PC-3 (cell line): ENCODE measurements around the gene CACHD1. TPM values are rescaled to one million over a fixed set of nuclear protein-coding genes. Genes with fewer than 3 reads are reported as not detected.

Source experiments
- ATAC-seq: fragments of 200-7000 bp; cut with Tn5 transposase; 2 replicates; pipeline ENCODE4 v1.9.1; 2020; ENCODE audit warnings: mild to moderate bottlenecking, moderate library complexity
- BruUV-seq: library from RNA; stranded (reverse); fragments of 400-500 nt; replicated peaks from 2 replicates; lab custom pipeline; 2021; lab: Mats Ljungman, UMichigan
- CTCF ChIA-PET: fragments of 300-600 bp; sonication (Branson Sonifier 250); formaldehyde crosslinking; loops from one replicate; lab custom pipeline; 2022; ENCODE audit warnings: antibody characterized with exemption; lab: Charles Lee
- POLR2A ChIA-PET: fragments of 300-600 bp; sonication (Branson Sonifier 250); formaldehyde crosslinking; loops from one replicate; lab custom pipeline; 2022; ENCODE audit warnings: antibody characterized with exemption; ENCODE audit not compliant: unreplicated experiment; lab: Charles Lee
- DNase-seq: peaks from one replicate; pipeline ENCODE4 v3.0.0-alpha.2; 2015
- H2AFZ ChIP-seq: fragments of 300-600 bp; sonication (generic); 2 replicates; pipeline ENCODE4 v1.6.0; 2016; ENCODE audit warnings: antibody characterized with exemption, low read length
- H3F3A ChIP-seq: fragments of 300-600 bp; sonication (generic); one replicate; pipeline ENCODE4 v1.6.0; 2017; ENCODE audit warnings: antibody characterized with exemption, low read length, control low read depth, mild to moderate bottlenecking; ENCODE audit not compliant: unreplicated experiment
- H3K27ac ChIP-seq: fragments of 300-600 bp; sonication (generic); 2 replicates; pipeline ENCODE4 v1.5.1; 2016; ENCODE audit warnings: mild to moderate bottlenecking, low read length
- H3K27me3 ChIP-seq: fragments of 300-600 bp; sonication (generic); 2 replicates; pipeline ENCODE4 v1.6.1; 2016; ENCODE audit warnings: low read length, mixed read lengths
- H3K36me3 ChIP-seq: fragments of 300-600 bp; sonication (generic); 2 replicates; pipeline ENCODE4 v1.6.1; 2016; ENCODE audit warnings: low read depth, mixed run types, low read length, mixed read lengths
- H3K4me1 ChIP-seq: fragments of 300-600 bp; sonication (generic); 2 replicates; pipeline ENCODE4 v1.5.1; 2016; ENCODE audit warnings: low read length; ENCODE audit not compliant: insufficient read depth
- H3K4me2 ChIP-seq: fragments of 300-600 bp; sonication (generic); 2 replicates; pipeline ENCODE4 v1.6.0; 2016; ENCODE audit warnings: low read length
- H3K4me3 ChIP-seq: fragments of 300-600 bp; sonication (generic); 2 replicates; pipeline ENCODE4 v1.5.1; 2016; ENCODE audit warnings: mild to moderate bottlenecking, low read length, mixed read lengths
- H3K79me2 ChIP-seq: fragments of 300-600 bp; sonication (generic); 2 replicates; pipeline ENCODE4 v1.6.1; 2017; ENCODE audit warnings: low read length, mixed read lengths
- H3K9ac ChIP-seq: fragments of 300-600 bp; sonication (generic); 2 replicates; pipeline ENCODE4 v1.6.0; 2016; ENCODE audit warnings: mild to moderate bottlenecking, low read length
- H3K9me2 ChIP-seq: fragments of 300-600 bp; sonication (generic); replicated peaks from 2 replicates; pipeline ENCODE4 v1.6.1; 2016; ENCODE audit warnings: mixed run types, low read length, mixed read lengths
- H3K9me3 ChIP-seq: fragments of 300-600 bp; sonication (generic); 2 replicates; pipeline ENCODE4 v1.6.1; 2016; ENCODE audit warnings: low read length, mixed read lengths
- H4K20me1 ChIP-seq: fragments of 300-600 bp; sonication (generic); 2 replicates; pipeline ENCODE4 v1.6.1; 2016; ENCODE audit warnings: low read length, mixed read lengths
- CTCF ChIP-seq: fragments of 300-600 bp; sonication (generic); conservative IDR thresholded peaks from 2 replicates; pipeline ENCODE4 v1.5.1; 2017; ENCODE audit warnings: antibody characterized with exemption, low read depth, mild to moderate bottlenecking, low read length
- EZH2 ChIP-seq: fragments of 300-600 bp; sonication (generic); IDR thresholded peaks from one replicate; pipeline ENCODE4 v1.6.1; 2017; ENCODE audit warnings: antibody characterized with exemption, mild to moderate bottlenecking, low read length; ENCODE audit not compliant: unreplicated experiment
- EZH2phosphoT487 ChIP-seq: fragments of 300-600 bp; sonication (generic); IDR thresholded peaks from 2 replicates; pipeline ENCODE4 v1.6.1; 2018; ENCODE audit warnings: mild to moderate bottlenecking, antibody characterized with exemption, low read length, borderline replicate concordance
- intact Hi-C: fragments of 100-400 bp; cut with micrococcal nuclease; formaldehyde crosslinking; loops from 2 replicates; pipeline ENCODE4 v1.9.0; 2023
- total RNA-seq: library from RNA; depleted of rRNA; stranded (reverse); fragments of >200 nt; gene quantifications from 2 replicates; pipeline ENCODE4 v1.2.3, GENCODE V29; 2014

Gene CACHD1
- total RNA-seq, 1 experiment from 2014 or later, result 6.6 TPM

- POLR2A ChIA-PET, result no interaction called here
Measured at GRCh38 chr1:64676386-64676785, 206.5 kb downstream of the CACHD1 start.

GRCh38 chr1:64677532-64677931, 207.6 kb downstream of the CACHD1 start:
- no peak overlapping the region for H3K27ac ChIP-seq
- BruUV-seq, result no TSS peak
- H4K20me1 ChIP-seq, result no peaks in the 10 kb centered on the region
- TF ChIP-seq EZH2phosphoT487 (no peak), EZH2 (no peak), CTCF (no peak)
- H3K27me3 ChIP-seq, result no peaks in the 10 kb centered on the region
- no peak overlapping the region for H3K4me2 ChIP-seq
- intact Hi-C loops, result loop anchor here (5.0 kb wide), 1 partner anchor 335 kb away; no protein-coding TSS in a partner anchor
- DNase-seq (no peak), ATAC-seq (no peak)
- H3K9me3 ChIP-seq, result no peaks in the 10 kb centered on the region
- no peaks in the 10 kb centered on the region for H3K79me2 ChIP-seq
- H3K9ac ChIP-seq, result no peak overlapping the region
- ChIA-PET POLR2A (no interaction called here), CTCF (interaction anchor here (1.2 kb wide), 1 partner anchor 146 kb away, joined by 3 read pairs; no protein-coding TSS in a partner anchor)
- no peaks in the 10 kb centered on the region for H3K9me2 ChIP-seq
- no peaks in the 10 kb centered on the region for H3K4me1 ChIP-seq
- H3K36me3 ChIP-seq, result peaks cover 5% of the 10 kb centered on the region; the same call in 1 of the 2 replicates
- H2AFZ ChIP-seq, result no peak overlapping the region
- no peaks in the 10 kb centered on the region for H3F3A ChIP-seq
- no peak overlapping the region for H3K4me3 ChIP-seq

More at GRCh38 chr1:64676386-64676785, 206.5 kb downstream of the CACHD1 start:
- no peak for ATAC-seq
- Histone ChIP-seq H3K9ac (no peak overlapping the region), H3K4me1 (no peaks in the 10 kb centered on the region), H3K4me2 (no peak overlapping the region), H2AFZ (no peak overlapping the region), H3K27me3 (no peaks in the 10 kb centered on the region), H3K79me2 (no peaks in the 10 kb centered on the region), H3K9me3 (no peaks in the 10 kb centered on the region), H4K20me1 (no peaks in the 10 kb centered on the region), H3F3A (no peaks in the 10 kb centered on the region), H3K4me3 (no peak overlapping the region), H3K27ac (no peak overlapping the region), H3K36me3 (no peaks in the 10 kb centered on the region), H3K9me2 (no peaks in the 10 kb centered on the region)
- no TSS peak for BruUV-seq
- no peak for DNase-seq
- intact Hi-C loops, result loop anchor here (5.0 kb wide), 1 partner anchor 334 kb away; no protein-coding TSS in a partner anchor
- CTCF ChIA-PET, result no interaction called here
- no peak for TF ChIP-seq CTCF
- no peak for TF ChIP-seq EZH2phosphoT487
- no peak for TF ChIP-seq EZH2

- BruUV-seq, result no TSS peak
- no peaks in the 10 kb centered on the region for H3F3A ChIP-seq
- no peaks in the 10 kb centered on the region for H3K79me2 ChIP-seq
- no peaks in the 10 kb centered on the region for H3K4me1 ChIP-seq
- ATAC-seq, result no peak
- no peak overlapping the region for H3K27ac ChIP-seq
- H3K9ac ChIP-seq, result no peak overlapping the region
- no peak overlapping the region for H3K4me2 ChIP-seq
- TF ChIP-seq CTCF (no peak), EZH2phosphoT487 (no peak), EZH2 (no peak)
- intact Hi-C loops, result loop anchor here (5.0 kb wide), 1 partner anchor 336 kb away; no protein-coding TSS in a partner anchor
- no peaks in the 10 kb centered on the region for H3K27me3 ChIP-seq
- no peak overlapping the region for H2AFZ ChIP-seq
- ChIA-PET CTCF (no interaction called here), POLR2A (no interaction called here)
- H3K4me3 ChIP-seq, result no peak overlapping the region
- H3K9me3 ChIP-seq, result no peaks in the 10 kb centered on the region
- peaks cover 5% of the 10 kb centered on the region; the same call in 1 of the 2 replicates for H3K36me3 ChIP-seq
- no peaks in the 10 kb centered on the region for H3K9me2 ChIP-seq
- H4K20me1 ChIP-seq, result no peaks in the 10 kb centered on the region
- DNase-seq, result no peak
Measured at GRCh38 chr1:64678366-64678765, 208.4 kb downstream of the CACHD1 start.
